ENCODE data around the gene GRM5.

GRCh38 chr11:88651556-88651955 is 414.2 kb downstream of the GRM5 start:
- TF ChIP-seq CTCF (IDR thresholded peaks at IDR 0.05) (no peak), POLR2A (IDR thresholded peaks at IDR 0.05) (no peak)
